Measurements from ENCODE around the gene HSFX1. TPM values are rescaled to one million over a fixed set of nuclear protein-coding genes. Genes with fewer than 3 reads are reported as not detected.

Gene HSFX1
- total and polyA plus RNA-seq, 2 of the 8 experiments (the other 6 are each of a cell fraction or from before 2014, with no cell fraction given) = 0.42 to 0.63 TPM

DNA sequence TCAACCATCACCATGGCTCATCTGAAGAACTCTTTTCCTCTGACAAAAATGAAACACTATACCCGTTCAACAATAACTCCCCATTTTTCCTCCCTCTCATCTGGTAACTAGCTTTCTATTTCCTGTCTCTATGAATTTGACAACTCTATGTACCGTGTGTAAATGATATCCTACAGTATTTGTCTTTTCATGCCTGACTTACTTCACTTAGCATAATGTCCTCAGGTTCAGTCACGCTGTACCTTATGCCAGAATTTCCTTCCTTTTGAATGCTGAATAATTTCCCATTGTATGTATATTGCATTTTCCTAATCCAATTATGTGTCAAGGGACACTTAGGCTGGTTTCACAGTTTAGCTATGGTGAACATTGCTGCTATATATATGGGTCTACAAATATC, 26.1 kb downstream of the HSFX1 start (continued):
- TF ChIP-seq CHD1 (IDR thresholded peaks at IDR 0.05; ENCODE audit: low read depth, low read length) (no peak), POU5F1 (IDR thresholded peaks at IDR 0.05; ENCODE audit: low read depth, low read length) (no peak)
